ENCODE results near the gene CATSPER1. TPM values are rescaled to one million over a fixed set of nuclear protein-coding genes. Genes with fewer than 3 reads are reported as not detected.

The CATSPER1 gene
- polyA plus RNA-seq, 1 experiment, result 0.25 TPM

DNA sequence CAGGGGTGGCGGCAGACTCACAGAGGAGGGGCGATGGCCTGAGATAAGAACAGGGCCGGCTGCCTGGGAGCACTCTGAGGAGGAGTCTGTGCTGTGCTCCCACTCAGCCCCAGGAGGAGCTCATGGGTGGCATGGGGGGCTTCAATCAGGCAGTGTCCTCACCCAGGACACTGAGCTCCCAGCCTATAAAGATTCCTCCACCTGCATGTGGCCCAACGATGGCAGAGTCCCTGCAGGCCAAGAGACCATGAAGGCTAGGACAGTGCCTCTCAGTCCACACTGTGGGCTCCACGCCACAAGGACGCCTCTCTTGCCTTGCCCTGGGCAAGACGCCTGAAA lies 12.5 kb downstream of the CATSPER1 start:
- POLR2A ChIA-PET, result no interaction called here
- H3K27me3 ChIP-seq (ENCODE audit: control insufficient read depth, insufficient read depth, low read length), result peaks cover 3% of the 10 kb centered on the region
- CTCF ChIA-PET, result interaction anchor here (1.1 to 3.2 kb wide), 2 partner anchors 9 to 32 kb away, joined by 3 to 16 read pairs; no protein-coding TSS in a partner anchor
- TF ChIP-seq, protein P1, sequence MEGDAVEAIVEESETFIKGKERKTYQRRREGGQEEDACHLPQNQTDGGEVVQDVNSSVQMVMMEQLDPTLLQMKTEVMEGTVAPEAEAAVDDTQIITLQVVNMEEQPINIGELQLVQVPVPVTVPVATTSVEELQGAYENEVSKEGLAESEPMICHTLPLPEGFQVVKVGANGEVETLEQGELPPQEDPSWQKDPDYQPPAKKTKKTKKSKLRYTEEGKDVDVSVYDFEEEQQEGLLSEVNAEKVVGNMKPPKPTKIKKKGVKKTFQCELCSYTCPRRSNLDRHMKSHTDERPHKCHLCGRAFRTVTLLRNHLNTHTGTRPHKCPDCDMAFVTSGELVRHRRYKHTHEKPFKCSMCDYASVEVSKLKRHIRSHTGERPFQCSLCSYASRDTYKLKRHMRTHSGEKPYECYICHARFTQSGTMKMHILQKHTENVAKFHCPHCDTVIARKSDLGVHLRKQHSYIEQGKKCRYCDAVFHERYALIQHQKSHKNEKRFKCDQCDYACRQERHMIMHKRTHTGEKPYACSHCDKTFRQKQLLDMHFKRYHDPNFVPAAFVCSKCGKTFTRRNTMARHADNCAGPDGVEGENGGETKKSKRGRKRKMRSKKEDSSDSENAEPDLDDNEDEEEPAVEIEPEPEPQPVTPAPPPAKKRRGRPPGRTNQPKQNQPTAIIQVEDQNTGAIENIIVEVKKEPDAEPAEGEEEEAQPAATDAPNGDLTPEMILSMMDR (IDR thresholded peaks at IDR 0.05; ENCODE audit: low read depth, low read length), result no peak
- DNase-seq (ENCODE audit: low read depth, low spot score), result no peak
- no peak overlapping the region for H3K27ac ChIP-seq (ENCODE audit: low read depth, low read length)
- H3K9me3 ChIP-seq (ENCODE audit: control insufficient read depth, insufficient read depth, low read length), result no peaks in the 10 kb centered on the region; the same call in 1 of the 2 replicates
- H3K4me3 ChIP-seq (ENCODE audit: low read depth, low read length), result no peak overlapping the region

GRCh38 chr11:66012946-66013761 lies 13.1 kb downstream of the CATSPER1 start:
- ChIA-PET POLR2A (no interaction called here), CTCF (interaction anchor here (1.1 to 3.2 kb wide), 2 partner anchors 9 to 33 kb away, joined by 3 to 16 read pairs; no protein-coding TSS in a partner anchor)
- H3K27me3 ChIP-seq (ENCODE audit: control insufficient read depth, insufficient read depth, low read length), result peaks cover 3% of the 10 kb centered on the region
- no peaks in the 10 kb centered on the region; the same call in 1 of the 2 replicates for H3K9me3 ChIP-seq (ENCODE audit: control insufficient read depth, insufficient read depth, low read length)
- H3K4me3 ChIP-seq (ENCODE audit: low read depth, low read length), result no peak overlapping the region
- DNase-seq (ENCODE audit: low read depth, low spot score), result no peak
- H3K27ac ChIP-seq (ENCODE audit: low read depth, low read length), result no peak overlapping the region
- TF ChIP-seq, protein P1 (IDR thresholded peaks at IDR 0.05; ENCODE audit: low read depth, low read length), result no peak

GRCh38 chr11:66012371-66012945 lies 13.8 kb downstream of the CATSPER1 start:
- ChIA-PET POLR2A (no interaction called here), CTCF (interaction anchor here (3.2 kb wide), 1 partner anchor 10 kb away, joined by 16 read pairs; no protein-coding TSS in a partner anchor)
- Histone ChIP-seq H3K27ac (ENCODE audit: low read depth, low read length) (no peak overlapping the region), H3K4me3 (ENCODE audit: low read depth, low read length) (no peak overlapping the region), H3K9me3 (ENCODE audit: control insufficient read depth, insufficient read depth, low read length) (no peaks in the 10 kb centered on the region; the same call in 1 of the 2 replicates), H3K27me3 (ENCODE audit: control insufficient read depth, insufficient read depth, low read length) (peaks cover 3% of the 10 kb centered on the region)
- DNase-seq (ENCODE audit: low read depth, low spot score), result no peak
- TF ChIP-seq, protein P1 (IDR thresholded peaks at IDR 0.05; ENCODE audit: low read depth, low read length), result no peak

DNA sequence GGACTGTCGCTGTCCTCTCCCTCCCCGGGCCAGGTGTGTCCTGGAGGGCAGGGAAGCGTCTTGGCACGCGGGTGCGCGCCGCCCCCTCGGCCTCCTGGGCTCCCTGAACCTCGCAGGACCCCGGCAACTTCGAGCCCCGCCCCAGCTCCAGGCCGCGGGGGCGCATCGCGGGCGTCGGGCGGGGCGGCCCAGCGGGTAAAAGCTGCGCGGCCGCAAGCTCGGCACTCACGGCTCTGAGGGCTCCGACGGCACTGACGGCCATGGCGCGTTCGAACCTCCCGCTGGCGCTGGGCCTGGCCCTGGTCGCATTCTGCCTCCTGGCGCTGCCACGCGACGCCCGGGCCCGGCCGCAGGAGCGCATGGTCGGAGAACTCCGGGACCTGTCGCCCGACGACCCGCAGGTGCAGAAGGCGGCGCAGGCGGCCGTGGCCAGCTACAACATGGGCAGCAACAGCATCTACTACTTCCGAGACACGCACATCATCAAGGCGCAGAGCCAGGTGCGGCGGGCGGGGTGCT lies 14.4 kb downstream of the CATSPER1 start, which contains the start of gene CST6:
TSS of gene CST6 (plus strand) at position 224 of the 519 bp plus-strand sequence. CDS start at position 261, 37 bp downstream.
- Histone ChIP-seq H3K9me3 (ENCODE audit: control insufficient read depth, insufficient read depth, low read length) (no peaks in the 10 kb centered on the region; the same call in 1 of the 2 replicates), H3K27me3 (ENCODE audit: control insufficient read depth, insufficient read depth, low read length) (peaks cover 3% of the 10 kb centered on the region), H3K27ac (ENCODE audit: low read depth, low read length) (no peak within 1 kb of the TSS), H3K4me3 (ENCODE audit: low read depth, low read length) (no peak within 1 kb of the TSS)
- POLR2A ChIA-PET, result interaction anchor here (0.6 kb wide), 1 partner anchor 41 kb away, joined by 4 read pairs; no protein-coding TSS in a partner anchor
- TF ChIP-seq, protein P1 (IDR thresholded peaks at IDR 0.05; ENCODE audit: low read depth, low read length), result no peak
- DNase-seq (ENCODE audit: low read depth, low spot score), result no peak
- CTCF ChIA-PET, result interaction anchor here (1.4 to 3.2 kb wide), 2 partner anchors 11 to 34 kb away, joined by 3 to 16 read pairs; no protein-coding TSS in a partner anchor

All from AG04450 (cell line).